Fibroblast of skin of right biceps (primary cell): ENCODE measurements around the gene CDSN.

Experiments
- DNase-seq: peaks from one replicate; pipeline ENCODE4 v3.0.0-alpha.2; 2013

CDSN gene

DNA sequence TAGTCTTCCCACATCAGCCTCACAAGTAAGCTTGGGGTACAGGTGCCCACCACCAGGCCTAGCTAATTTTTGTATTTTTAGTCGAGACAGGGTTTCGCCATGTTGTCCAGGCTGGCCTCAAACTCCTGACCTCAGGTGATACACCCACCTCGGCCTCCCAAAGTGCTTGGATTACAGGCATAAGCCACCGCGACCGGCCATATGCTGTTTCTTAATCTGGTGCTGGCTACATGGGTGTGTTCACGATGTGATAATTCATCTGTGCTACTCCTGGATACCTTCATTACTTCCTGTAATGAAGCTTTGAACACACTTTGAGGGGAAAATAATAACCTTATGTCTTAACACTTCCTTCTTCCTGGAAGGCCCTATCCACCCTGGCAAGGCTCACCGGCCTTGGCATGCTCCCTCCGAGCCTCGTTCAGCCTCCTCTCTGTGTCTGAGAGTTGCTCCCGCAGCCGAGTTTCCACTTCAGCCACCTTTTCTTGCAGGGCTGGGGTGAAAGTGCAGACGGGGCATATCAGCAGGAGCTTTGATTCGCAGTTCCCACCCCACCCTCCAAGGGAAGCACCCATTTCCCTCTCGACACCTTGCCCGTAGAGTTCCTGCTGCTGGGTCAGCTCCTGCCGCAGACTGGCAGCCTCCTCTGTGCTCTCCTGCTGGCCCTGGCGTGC, 24.2 kb upstream of the CDSN start:
- DNase-seq, result no peak

DNA sequence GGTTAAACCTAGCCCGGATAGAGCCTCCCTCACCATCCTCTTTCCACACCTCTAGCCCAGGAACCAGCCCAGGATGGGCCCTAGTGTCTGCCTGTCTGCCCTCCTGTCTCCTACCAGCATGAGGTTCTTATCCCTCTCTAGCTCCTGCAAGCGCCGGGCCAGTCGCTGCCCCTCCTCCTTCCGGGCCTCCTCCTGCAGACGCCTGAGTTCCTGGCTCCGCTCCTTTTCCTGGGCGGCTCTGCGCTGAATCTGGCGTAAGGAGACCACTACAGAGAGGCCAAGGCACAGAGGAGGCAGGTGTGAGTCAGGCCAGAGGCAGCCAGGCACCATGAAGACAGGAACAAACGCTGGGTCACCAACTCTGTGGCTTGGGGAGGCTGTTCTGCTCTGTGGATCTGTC, 22.9 kb upstream of the CDSN start:
- DNase-seq, result peak; percentile 84

DNA sequence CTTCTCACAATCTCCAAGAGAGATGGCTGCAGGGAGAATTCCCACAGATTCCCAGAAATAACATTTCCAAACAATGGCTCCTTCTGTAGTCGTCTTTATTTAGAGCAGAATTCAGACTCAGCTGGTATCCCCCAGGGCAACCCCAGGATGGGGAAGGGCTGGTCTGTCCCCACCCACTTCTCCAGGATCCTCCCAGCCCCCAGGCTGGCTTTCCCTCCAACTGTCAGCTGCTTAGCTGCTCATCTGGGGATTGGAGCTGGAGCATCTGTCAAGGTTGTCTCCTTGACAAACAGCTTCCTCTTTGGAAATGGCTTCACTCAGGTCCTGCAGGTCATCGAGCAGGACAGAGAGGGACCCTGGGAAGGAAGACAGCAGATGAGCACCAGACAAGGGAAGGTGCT, 22.1 kb upstream of the CDSN start:
- DNase-seq, result no peak

DNA sequence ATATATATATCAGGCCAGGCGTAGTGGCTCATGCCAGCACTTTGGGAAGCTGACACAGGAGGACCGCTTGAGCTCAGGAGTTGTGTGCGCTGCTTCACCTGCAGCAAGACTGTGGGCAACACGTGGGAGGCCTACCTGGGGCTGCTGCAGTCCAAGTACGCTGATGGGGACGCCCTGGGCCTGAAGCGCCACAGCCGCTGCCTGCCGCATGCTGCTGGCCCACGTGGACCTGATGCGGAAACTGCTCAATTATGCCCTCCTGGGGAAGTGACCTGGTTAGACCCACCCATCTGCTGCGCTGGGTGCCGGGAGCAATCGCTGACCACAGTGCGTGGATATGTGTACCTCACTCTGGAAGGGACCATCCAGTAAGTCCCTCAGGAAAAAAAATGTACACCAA, 20.4 kb upstream of the CDSN start:
- no peak for DNase-seq

DNA sequence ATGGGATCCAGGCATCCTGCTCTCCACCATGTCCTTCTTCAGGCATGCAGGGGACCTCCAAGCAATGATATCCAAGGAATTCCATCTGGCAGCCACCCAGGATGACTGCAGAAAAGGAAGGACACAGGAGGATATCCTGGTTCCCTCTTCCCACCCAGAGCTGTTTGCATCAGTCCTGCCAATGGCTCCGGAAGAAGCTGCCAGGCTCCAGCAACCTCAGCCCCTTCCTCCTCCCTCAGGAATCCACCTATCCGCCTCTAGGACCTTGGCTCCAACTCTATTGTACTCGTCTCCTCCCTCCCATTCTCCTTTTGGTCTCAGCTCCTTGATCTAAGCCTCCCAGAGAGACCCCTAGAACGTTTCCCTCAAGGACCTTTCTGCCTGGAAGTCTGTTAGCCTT, 19.4 kb upstream of the CDSN start:
- peak; percentile 93 for DNase-seq

DNA sequence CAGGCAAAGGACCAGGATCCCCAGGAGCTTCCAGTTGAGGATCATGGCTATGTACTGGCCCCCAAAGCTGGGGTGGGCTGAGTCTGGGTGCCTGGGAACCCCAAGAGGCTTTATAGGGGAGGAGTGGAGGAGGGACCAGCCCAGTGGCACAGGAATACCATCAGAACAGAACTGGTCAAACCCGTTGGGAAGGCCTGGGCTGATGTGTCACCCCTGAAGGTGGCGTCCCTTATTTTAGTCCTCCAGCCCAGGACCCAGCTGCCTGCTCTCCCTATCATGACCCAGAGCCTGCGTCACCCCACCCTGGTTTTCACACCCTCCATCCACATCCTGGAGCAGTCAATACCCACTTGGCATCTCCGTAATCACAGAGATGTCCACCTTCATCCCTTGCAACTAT, 18.7 kb upstream of the CDSN start, which contains the start of gene PSORS1C2:
Gene PSORS1C2, minus strand, starts transcription at position 85 of the 400 bp plus-strand sequence. Its CDS starts 40 bp downstream, at position 45.
- DNase-seq, result no peak

DNA sequence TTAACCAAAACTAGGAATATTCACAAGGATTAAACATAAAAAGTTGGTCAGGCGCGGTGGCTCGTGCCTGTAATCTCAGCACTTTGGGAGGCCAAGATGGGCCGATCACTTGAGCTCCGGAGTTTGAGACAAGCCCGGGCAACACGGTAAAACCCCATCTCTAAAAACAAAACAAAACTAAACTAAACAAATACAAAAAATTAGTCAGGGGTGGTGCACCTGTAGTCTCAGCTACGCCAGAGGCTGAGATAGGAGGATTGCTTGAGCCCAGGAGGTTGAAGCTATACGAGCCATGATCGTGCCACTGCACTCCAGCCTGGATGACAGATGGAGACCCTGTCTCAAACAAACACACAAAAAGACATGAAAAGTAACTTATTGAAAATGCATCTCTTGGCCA, 15.5 kb upstream of the CDSN start:
- no peak for DNase-seq

DNA sequence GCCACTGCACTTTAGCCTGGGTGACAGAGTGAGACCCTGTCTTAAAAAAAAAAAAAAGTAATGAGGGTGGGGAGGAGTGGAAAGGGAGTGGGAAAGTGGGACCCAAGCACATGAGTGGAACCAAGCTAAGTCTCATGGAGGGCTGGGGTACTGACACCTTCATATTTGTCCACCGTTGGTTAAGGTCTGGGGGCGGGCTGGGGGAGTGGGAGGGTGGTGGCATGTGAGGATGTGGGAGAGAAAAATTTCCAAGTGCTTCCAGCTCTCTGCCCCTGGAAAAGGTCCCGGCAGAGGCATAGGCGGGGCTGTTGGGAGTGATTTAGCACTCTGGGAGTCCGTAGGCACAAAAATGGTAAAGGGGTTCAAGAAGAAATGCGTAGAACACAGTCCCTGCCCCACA, 12.6 kb upstream of the CDSN start:
- no peak for DNase-seq

DNA sequence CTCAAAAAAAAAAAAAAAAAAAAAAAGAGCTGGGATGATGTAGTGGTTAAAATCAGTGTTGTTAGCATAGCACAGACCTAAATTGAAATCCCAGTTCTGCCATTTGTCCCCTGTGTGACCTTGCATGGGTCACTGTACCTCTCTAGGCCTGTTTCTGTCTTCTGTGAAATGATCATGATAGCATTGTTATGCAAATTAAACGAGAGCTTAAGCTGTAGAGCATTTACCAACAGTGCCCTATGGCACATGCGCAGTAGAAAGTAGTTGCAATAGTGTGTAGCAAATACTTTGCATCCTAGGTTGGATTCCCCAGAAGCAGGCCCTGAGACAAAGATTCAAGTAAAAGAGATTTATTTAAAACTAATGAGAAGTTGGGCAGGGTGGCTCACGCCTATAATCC, 11.3 kb upstream of the CDSN start:
- no peak for DNase-seq

DNA sequence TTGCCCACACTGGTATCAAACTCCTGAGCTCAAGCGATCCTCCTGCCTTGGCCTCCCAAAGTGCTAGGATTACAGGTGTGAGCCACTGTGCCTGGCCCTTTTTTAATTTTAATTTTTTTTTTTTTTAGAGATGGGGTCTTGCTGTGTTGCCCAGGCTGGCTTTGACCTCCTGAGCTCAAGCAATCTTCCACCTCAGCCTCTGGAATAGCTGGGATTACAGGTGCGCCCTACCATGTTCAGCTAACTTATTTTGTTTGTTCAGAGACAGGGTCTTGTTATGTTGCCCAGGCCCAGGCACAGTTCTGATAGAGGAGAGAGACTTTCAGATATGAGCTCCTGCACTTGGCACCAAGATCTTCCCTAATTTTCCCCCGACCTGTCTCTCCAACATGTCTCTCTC, 10.5 kb upstream of the CDSN start:
- DNase-seq, result no peak

DNA sequence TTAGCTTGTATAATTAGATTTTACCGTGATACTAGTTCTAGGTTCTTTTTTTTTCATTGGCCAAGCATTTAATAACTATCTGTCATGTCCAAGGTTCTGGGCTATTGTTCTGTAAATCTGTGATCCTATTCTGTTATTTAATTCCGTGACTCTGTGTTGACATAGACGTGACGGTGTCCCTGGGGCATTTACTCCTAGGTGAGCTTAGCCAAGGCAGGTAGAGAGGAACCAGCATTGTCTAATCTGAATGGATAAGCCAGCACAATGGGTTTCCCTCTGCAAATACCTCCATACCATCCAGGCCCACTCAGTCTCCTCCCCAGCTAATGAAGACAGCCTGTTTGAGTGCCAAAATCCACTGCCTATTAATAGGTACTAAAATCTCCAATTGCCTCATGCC, 8.9 kb upstream of the CDSN start:
- no peak for DNase-seq

DNA sequence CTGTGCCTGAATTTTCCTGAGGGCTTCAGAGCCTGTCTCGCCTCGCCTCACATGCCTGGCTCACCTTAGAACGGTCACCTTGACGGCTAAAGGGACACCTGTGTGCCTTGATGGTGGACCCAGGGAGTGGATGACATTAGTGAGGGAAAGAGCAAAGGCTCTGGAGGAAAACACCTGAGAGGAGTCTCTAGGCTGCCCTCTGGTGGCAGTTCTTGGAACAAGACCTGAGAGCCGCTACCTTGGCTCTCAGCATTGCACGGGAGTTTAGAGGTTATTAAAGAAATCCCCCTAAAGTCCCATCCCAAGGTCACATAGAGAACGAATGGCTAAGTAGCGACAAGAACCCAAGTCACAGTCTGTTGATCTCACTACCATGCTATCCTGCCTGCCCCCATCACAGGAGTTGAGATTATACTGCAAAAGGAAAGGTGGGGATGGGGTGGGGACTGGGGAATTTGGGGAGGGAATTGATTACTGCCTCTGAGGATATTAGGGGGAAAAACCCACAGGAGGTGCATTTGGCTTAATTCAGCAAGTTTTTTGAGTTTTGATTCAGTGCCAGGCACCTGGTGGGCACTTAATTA, 7.9 kb upstream of the CDSN start:
- DNase-seq, result peak; percentile 31

DNA sequence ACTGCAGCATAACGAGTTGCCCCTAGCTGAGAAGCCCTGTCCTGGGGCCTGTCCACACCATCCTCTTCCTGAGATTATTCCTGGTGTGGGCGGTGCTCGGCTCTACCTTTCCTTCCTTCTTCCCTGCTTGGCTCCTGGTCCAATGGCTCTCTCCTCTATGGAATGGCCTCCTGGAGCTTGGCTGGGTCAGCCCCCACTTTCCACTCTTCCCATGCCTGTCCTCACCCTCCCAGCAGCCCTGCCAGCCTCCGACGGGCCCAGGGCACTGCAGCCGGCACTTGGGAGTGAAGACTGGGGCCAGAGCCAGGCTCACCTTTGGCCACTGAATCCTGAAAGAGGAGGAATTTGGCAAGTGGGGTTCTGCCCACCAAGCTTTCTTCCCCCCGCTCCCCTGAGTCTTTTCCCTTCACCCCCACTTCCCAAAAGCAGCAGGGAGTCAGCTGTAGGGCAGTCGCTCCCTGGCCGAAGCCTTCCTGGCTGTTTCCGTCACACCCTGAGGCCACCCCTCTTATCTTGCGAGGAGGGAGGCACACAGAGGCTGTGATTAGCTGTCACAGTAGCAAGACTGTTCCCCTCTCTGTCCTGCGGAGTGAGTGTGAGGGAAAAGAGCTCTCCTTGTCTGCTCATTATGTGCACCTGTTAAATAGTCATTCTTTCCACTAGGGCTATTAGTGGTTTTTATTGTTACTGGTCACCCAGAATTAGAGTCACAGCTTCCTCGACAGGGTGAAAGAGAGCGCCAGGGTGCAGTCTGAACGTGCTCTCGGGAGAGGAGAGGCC, 6.3 kb upstream of the CDSN start:
- no peak for DNase-seq

DNA sequence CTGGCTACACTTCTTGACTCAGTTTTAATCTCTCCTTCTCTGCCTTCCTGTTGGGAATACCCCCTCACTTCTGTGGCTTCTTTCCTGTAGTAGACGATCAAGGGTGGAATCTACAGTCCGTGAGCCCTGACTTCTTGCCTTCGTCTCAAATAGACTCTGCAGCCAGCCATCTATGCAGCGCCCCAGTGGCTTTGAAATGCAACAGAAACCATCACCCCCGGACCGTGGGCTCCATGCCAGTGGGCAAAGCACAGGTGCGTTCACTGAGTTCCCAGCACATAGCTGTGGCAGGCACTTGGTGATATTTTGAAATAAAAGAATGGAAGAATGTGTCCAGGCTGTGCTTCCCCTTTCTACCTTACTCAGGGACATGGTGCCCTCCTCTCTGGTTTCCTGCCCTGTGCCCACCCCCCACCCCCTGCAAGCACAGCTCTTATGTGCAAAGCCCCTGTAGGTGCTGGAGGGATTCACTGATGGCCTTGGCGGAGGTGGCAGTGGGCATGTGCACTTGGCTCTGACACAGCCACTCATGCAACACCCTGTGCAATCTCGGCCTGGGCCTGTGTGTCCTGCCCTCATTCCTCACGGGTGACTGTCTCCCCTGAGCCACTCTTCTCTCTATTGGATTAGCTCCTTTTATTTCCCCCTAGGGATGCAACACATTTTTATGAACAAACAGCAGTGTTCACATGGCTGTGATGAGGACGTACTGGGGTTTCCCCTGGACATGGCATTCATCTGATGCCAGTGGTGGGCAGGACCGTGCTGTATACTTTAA, 5.5 kb upstream of the CDSN start:
- peak; percentile 76 for DNase-seq

DNA sequence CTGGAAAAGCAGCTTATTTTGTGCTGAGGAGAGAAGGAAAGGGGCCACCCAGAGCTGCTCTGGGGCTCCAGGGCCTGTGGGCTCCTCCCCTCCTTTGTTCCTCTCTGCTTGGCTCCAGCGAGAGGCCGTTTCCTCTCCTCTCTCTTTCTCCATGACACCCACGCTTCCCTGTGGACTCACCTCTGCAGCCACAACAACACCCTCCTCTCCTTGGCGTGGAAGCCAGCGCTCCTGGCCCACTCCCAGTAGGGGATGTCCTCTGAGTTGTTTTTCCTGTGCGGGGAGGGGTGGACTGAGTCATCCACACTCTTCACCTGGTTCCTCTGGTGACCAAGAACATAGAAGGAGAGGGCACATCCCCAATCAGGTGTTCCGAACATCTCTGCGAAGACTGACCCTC, 4.9 kb upstream of the CDSN start:
- DNase-seq, result peak; percentile 19

DNA sequence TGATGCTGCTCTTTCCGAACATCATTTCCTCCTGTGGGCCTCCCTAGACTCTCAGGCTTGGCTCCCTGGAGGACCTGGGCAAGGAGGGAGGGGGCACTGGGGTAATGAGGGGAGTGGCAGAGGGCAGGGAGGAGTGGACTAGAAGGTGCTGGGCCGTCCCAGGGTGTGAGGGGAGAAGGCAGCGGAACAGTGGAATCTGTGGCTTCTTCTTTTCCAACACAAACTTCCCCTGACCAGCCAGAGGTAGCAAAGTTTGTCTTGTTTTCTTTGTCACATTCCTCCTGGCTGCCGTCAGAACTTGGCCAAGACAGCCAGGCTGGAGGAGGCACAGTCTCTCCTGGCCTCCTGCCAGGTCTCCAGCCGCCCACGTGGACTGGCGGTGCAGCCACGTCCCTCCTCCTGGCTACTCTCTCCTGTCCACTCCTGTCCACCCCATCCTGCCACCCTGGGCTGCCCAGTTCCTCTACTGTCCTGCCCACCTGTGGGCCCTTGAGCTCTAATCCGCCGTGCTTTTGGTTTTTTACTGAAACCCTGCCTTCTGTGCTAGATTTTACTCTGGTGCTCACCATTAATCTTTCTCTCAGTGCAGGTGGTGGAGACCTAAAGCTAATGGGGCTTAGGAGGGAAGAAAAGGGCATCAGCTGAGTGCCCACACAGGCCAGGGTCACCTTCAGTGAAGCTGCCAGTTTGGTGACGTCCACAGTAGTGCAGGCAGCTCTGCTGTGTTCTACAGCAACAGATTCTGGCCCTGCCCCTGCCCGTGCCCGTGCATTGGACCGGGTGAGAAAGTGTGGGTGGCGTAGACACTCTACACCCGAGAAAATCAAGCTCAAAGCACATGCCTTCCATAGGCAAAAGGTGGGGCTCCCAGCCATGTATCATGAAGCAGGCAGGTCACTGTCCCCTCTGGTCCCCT, 2.8 kb upstream of the CDSN start:
- DNase-seq, result peak; percentile 52

DNA sequence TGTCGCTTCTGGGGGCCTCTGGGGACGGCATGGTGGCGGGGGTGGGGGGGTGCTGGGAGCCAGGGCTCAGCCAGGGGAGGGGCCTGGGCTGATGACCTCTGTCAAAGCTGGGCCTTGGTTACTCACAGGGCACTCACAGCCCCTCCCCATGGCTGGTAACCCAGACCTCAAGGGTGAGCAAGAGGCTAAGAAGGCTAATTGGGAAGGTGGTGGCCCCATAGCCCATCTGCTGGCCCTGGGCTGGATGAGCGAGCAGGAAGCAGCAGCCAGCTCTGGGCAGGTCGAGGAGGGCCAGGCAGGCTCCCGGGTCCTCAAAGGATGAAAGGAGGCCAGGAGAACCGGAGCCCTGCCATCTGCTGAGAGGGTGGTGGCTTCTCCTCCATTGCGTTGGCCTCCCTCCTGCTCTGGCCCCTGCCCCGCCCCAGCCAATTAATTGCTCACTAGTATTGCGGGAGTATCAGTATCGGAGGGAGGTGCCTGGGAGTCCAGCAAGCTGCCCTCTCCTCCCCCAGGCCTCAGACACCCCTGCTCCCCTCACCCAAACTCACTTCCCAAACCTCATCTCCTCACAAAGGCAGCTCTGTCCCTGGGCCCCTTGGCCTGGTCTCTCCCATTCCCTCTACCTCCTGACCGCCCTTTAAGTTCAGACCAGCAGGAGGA, 1.0 kb upstream of the CDSN start:
- no peak for DNase-seq

DNA sequence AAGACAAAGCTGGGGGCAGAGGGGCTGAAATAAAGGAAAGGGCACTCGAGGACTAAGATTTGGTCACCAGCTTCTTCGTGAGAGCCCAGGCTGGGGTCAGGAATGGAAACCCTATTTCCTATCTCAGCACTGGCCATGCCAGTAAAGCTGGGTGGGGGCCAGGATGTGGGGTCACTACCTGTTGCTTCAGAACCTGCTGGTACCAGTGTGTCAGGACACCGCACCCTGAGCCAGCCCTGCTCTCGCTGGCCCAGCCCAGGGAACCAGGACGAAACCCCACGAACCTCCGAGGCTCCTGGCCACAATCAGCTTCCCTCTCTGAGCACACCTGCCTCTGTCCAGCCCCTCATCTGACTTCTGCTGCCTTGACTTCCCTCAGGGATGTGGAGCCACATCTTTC, 2.1 kb downstream of the CDSN start:
- no peak for DNase-seq

DNA sequence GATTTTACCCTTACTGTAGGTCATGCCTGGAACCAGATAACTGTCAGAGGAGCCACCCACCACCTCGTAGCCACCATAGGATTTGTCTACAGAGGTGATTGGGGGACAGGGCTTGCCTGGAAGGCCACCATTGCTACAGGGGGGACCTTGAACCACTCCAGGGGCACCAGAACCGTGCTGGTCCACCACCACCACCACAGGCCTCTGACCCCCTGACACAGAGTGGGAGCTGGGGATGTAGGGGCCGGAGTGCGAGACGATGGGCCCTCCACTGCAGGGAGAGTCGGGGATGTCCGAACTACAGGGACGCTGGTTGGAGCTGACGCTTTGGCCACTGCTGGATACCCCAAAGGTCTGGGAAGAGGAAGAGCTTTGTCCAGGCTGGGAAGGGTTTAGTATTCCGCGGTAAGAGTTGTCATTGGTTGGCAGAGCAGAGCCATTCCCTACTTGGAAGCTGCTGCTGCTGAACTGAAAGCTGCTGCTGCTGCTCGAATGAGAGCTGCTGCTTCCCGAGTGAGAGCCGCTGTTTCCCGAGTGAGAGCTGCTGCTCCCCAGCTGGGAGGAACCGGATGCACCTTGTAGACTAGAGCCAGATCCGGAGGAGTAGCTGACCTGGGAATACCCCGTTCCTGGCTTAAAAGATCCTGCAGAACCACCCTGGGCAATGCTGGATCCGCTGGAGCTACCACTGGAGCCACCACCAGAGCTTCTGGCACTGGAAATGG, 3.4 kb downstream of the CDSN start:
- DNase-seq, result no peak

DNA sequence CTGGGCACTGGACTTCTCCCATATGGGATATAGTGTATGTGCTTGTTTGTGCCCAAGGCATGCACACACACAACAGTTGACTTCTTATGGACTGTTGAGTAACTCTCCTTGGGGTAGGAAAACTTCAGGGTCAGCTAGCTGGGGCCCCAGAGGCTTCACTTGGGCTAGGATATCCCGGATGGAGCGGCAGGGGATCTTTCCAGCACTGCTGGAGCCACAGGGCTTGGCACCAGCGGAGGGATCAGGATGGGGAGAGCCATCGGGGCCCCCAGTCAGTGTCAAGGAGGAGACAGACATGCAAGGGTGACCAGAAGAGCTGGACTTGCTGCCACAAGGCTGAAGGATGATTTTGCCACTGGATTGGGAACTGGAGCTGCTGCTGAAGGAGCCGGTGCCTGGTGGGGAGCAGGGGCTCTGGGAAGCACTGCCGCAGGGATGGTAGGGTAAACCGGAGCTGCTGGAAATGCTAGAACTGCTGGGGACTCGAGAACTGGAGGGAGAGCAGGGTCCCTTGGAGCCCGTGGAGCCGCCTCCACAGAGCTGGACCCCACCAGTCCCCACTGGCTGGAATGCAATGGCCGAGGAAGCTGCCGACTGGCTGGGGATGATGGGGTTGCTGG, 4.2 kb downstream of the CDSN start:
- no peak for DNase-seq
